SHP77 treated with DMSO at 0.1 percent for 48 hours (cell line): Measurements from ENCODE around the gene GABRP.
"Not testable (repeated sequence)": the region's sequence is repeated elsewhere in the genome, so short reads cannot be mapped to it uniquely, and the experiment has no call there.

Source experiments
- DNase-seq: peaks from one replicate; lab custom pipeline; 2025; lab: John Stamatoyannopoulos, UW

Gene GABRP

DNA sequence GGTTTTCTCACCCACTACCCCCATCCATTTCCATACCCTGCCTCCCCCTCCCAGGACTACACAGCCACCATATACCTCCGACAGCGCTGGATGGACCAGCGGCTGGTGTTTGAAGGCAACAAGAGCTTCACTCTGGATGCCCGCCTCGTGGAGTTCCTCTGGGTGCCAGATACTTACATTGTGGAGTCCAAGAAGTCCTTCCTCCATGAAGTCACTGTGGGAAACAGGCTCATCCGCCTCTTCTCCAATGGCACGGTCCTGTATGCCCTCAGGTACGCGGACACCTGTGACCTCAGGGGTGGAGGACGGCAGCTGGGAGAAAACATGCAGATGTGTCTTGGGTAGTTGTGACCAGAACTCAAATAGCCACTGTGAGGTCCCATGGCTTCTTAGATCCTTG is 11.6 kb downstream of the GABRP start:
- DNase-seq: no peak

DNA sequence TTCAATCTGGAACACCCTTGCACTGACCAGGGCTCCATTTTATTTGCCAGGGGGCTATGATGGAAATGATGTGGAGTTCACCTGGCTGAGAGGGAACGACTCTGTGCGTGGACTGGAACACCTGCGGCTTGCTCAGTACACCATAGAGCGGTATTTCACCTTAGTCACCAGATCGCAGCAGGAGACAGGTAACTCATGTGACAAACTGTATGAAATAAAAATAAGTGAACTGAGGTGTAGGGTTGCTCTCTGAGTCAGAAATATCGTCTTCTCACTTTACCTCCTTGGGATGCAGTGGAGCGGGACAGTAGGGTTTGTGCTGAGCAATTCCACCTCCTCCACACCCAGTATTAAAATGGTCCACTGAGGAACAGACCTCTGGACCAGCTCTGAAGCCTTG is 22.1 kb downstream of the GABRP start:
- no peak for DNase-seq

DNA sequence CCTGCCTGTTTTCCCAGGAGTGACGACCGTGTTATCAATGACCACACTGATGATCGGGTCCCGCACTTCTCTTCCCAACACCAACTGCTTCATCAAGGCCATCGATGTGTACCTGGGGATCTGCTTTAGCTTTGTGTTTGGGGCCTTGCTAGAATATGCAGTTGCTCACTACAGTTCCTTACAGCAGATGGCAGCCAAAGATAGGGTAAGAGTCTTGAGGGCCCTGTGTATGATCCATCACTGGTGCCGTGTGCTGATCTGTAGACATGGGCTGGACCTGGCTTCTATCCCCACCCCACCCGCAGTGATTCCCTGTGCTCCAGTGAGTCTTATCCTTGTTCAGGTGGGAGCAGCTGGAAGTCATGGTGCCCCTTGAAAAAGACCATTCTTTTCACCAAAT is 26.0 kb downstream of the GABRP start:
- no peak for DNase-seq

DNA sequence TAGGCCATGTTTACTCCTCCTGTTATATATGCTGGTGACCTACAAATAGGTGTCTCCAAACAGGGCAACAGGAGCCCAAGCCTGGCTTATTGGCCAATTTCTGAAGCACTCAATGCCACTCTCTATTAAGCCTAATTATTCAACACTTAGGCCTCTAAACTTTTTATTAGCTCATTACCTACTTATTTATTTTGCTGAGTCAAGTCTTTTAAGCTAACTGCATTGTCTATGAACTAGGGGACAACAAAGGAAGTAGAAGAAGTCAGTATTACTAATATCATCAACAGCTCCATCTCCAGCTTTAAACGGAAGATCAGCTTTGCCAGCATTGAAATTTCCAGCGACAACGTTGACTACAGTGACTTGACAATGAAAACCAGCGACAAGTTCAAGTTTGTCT is 28.2 kb downstream of the GABRP start:
- DNase-seq: no peak

DNA sequence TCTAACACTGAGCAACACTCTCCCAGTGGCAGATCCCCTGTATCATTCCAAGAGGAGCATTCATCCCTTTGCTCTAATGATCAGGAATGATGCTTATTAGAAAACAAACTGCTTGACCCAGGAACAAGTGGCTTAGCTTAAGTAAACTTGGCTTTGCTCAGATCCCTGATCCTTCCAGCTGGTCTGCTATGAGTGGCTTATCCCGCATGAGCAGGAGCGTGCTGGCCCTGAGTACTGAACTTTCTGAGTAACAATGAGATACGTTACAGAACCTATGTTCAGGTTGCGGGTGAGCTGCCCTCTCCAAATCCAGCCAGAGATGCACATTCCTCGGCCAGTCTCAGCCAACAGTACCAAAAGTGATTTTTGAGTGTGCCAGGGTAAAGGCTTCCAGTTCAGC is 29.7 kb downstream of the GABRP start:
- no peak for DNase-seq

DNA sequence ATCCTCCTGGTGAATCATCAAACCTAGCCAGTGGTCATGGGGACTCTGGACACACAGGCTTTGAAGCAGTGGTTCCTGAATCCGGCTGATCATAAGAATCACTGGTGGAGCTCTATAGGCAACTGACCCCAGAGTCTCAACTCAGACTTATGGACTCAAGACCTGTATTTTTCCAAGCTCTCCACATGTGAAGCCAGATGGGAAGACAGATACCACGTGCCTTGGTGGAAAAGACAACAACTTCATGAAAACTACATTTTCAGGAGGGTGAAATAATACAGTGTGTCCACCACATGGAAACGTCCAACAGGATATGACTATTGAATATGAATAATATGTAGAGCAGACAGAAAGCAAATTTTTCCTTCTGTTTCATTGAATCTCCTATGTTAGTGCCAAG is 33.7 kb downstream of the GABRP start:
- DNase-seq: no peak

DNA sequence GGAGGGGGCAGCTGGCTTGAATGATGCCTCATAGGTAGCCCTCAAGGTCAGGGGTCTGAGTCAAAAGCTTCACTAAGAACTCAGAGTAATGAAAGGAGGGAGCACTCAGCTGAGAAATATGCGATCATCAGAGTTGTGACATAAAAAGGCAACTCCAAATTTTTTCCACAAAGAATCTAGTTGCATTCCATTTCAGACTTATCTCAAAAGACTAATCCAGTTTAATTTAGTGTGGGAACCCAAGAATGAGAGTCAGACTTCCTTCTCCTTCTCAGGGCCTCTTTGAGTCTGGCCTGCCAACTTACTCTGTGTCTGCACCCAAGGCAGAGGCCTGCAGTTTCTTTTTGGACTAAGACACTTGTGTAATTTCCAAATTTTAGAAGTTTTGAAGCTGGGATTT is 34.7 kb downstream of the GABRP start:
- no peak for DNase-seq

DNA sequence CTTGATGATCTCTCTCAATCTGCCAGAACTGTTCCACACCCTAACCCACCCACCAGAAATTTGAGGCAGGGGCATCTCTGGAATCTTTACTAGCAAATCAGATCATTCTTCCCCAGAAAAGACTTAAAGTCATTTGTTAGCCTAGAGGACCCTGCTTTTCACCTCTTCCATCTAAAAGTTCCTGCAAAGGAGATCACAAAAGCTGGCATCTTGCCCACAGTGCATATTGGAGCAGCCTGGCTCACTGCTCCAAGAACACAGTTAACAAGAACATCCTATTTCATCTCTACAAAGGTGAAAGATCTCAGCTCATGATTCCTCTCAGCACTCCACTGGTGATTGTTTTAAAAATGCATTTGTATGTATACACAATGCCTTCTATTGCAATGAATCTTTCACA is 36.3 kb downstream of the GABRP start:
- no peak for DNase-seq

DNA sequence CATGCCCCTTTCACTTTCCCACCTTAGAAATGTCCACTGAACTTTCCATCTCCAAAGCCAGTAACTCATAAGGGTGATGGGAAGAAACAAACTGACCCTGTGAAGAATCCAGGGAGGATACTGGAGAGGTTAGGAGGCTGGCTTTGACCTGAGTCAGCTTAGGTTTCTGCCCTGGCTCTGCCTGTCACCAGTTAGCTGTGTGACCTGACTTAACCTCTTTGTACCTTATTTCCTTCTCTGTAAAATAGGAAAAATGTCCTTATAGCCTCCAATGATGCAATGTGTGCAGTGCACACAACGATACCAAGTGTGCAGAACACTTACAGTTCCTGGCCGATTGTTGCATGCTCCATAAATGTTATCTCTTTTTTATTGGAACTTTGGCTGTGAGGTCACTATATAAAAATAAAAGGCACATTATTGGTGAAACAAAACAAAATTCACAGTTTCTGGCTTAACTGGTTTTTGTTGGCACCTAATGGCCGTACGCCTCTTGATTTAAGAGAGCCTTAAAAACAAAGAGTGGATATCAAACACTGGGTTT is 37.8 kb downstream of the GABRP start:
- DNase-seq: no peak

DNA sequence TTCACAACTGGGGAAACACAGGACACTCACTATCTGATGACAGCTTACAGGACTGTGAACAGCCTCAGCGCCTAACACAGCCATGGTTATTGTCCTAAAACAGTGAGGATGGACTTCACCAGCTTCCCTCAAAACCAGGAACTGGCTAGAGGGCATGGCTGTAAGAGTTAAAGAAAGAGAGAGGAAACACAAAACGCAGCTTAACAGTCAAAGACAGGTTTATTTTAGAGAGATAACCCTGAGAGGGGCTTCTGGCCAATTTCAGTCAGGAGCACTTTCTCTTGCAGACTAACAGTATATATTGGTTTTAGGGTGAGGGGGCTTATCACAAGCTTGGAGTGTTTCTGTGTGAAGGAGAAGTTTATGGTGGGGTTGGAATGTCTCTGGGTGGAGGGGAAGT is 42.6 kb downstream of the GABRP start:
- DNase-seq: no peak

DNA sequence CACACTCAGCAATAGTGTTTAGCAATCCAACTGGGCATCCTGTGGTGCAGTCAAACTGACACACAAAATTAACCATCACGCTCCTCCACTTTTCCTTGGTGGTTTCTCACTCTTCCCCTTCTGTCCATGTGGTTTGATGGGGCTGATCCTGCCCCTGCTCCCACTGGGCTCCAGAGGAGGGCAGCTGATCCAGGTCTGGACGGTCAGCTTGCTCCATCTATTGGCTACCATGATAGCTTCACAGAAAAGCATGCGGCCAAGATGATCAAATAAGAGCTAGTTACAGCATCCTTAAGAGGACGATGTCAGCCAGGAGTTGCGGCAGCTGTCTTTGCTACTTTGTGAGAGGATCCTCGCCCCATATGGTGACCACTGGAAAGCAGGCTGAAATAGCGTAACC is 48.7 kb downstream of the GABRP start:
- no peak for DNase-seq

DNA sequence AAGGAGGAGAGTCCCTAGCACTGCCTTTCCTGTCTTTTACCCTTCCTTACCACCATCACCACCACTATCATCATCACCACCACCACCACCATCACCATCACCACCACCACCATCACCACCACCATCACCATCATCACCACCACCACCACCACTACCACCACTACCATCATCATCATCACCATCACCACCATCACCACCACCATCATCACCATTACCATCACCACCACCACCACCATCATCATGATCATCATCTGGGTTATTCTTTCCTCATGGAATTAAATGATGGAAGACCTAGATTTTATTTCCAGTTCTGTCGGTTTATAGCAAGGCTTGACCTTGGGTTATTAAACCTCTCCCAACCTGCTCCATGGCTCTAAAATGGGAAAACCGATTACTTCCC is 50.5 kb downstream of the GABRP start:
- DNase-seq: not testable (repeated sequence)

DNA sequence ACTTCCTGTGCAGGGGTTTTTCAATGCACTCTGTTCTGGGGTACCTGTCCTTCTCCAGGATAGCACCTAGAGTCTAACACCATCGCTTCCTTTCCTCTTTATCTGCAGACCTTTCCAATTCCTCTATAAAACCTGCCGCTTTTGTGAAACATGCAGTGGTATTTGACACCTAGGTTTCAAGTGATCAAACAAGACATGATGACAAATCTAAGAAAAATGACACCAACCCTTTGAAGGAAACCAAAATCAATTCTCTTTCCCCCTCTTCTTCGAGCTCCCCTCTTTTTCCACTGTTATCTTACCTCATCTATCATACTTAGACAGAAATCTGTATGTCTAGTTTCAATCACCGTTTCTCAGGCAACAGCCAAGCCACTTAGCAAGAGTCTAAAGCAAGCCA is 52.7 kb downstream of the GABRP start:
- DNase-seq: no peak

DNA sequence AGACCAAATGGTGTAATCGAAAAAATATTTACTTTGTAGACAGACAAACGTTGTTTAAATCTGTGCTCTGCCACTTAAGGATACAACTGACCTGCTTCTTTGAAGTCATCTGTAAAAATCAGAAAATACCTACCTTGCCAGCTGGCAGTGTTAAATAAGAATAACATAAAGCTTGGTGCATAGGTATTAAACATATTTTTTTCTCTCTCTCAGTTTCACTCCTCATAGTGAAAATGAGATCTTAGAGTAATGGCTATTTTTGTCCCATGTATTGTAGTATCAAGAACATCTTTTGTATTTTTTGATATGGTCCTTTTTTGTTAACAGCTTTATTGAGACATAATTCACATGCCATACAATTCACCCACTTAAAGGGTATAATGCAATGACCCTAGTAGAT is 60.3 kb downstream of the GABRP start:
- DNase-seq: no peak

DNA sequence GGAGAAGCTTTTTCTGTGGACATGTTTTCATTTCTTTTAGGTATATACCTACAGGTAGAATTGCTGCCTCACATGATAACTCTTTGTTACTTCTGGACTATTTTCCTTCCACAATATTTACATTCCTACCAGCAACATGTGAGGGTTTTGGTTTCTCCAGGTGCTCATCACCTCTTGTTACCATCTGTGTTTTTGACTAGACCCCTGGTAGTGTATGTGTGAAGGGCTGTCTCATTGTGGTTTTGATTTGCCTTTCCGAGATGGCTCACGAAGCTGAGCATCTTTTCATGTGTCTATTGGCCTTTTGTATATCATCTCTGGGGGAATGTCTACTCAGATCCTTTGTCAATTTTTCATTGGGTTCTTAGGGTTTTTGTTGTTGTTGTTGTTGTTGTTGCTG is 61.1 kb downstream of the GABRP start:
- no peak for DNase-seq

DNA sequence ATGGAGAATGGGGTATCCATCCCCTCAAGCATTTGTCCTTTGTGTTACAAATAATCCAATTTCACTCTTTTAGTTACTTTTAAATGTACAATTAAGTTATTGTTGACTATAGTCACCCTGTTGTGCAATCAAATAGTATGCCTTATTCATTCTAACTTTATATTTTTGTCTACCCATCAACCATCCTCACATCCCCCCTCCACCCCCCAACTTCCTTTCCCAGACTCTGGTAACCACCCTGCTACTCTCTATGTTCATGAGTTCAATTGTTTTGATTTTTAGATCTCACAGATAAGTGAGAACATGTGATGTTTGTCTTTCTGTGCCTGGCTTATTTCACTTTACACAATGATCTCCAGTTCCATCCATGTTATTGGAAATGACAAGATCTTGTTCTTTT is 62.9 kb downstream of the GABRP start:
- DNase-seq: no peak

DNA sequence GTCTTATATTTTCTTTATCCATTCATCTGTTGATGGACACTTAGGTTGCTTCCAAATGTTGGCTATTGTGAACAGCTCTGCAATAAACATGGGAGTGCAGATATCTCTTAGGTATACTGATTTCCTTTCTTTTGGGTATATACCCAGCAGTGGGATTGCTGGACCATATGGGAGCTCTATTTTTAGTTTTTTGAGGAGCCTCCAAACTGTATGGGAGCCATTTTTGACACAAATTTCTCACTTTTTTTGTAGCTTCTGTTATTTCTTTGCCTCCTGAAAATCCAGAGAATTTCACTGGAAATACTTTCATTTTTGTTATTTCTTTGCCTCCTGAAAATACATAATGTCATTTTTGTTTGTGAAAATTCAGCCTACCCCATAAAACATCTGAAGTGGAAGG is 63.3 kb downstream of the GABRP start:
- no peak for DNase-seq

DNA sequence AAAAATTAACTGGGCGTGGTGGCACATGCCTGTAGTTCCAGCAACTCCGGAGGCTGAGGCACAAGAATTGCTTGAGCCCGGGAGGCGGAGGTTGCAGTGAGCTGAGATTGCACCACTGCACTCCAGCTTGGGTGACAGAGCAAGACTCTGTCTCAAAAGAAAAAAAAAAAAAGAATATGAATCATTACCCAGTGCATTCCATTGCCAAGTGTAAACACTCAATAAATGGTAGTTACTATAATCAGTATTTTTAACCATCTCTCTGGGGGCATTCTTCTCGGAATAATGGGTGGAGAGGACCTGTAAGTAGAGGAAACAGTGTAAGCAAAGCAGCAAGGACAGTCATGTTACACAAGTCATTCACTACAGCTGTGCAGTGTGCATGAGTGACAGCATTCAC is 64.5 kb downstream of the GABRP start:
- no peak for DNase-seq

DNA sequence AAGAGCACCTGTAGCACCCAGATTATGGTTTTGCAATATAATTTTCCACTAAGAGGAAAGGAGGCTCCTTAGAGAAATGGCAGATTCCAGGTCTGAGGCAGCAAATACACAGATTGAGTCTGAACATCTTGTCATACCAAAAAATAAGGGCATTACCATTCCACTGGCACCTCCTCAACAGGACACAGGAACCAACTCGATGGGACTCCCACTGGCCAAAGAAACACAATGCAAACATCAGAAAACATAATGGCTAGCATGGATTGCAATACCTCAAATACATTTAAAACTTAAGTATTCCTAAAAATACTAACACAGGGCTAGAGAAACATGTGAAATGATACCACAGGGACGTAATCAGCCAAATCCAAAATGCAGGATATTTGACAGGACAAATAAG is 65.8 kb downstream of the GABRP start:
- no peak for DNase-seq

DNA sequence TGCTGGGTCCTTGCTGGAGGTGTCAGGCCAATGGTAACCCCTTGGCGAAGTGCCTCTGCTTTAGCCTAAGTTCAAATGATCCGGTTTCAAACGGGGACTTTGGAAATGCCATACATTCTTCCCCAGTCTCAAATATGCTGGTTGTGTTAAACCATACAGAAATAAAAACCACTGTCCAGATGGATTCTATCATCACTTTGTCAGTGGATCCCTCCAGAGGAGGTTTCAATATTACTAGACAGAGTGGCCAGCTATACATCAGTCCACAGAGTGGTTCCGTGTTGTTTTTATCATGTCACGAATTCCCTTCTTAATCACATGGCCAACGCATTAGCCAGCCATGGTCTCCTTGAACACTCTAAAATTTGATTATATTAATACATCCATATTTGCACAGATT is 71.0 kb downstream of the GABRP start:
- DNase-seq: no peak

DNA sequence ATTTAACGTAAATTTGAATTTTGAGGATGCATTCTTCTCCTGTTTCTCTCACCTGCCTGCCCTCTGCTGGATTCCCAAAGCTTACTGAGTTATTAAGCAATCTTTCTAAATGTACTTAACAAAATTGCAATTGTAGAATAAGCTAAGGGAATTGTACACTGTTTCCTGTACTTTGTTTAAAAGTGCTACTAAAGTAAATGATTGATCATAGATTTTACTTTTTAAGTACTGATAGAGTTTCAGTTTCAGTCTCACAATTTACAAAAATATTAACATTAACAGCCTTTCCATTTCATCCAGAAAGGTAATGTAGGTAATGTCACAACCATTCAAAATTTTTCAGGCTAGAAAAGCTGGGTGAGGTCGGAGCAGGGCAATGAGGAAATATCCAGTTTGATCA is 73.5 kb downstream of the GABRP start:
- DNase-seq: no peak

DNA sequence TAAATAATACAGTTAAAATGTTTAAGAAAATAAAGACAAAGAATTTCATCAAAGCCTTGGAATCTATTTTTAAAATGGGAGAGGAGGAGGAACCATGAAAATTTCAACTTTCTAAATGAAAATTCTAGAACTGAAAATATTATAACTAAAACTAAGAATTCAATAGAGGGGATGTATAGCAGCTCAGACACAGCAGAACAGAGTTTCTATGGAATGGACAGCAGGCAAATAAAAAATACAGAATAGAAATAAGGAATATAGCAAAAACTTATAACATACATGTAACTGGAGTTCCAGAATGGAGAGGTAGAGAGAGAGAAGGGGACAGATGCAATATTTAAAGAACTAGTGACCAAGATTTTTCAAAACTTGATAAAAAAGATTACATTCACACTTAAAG is 76.9 kb downstream of the GABRP start:
- DNase-seq: no peak

DNA sequence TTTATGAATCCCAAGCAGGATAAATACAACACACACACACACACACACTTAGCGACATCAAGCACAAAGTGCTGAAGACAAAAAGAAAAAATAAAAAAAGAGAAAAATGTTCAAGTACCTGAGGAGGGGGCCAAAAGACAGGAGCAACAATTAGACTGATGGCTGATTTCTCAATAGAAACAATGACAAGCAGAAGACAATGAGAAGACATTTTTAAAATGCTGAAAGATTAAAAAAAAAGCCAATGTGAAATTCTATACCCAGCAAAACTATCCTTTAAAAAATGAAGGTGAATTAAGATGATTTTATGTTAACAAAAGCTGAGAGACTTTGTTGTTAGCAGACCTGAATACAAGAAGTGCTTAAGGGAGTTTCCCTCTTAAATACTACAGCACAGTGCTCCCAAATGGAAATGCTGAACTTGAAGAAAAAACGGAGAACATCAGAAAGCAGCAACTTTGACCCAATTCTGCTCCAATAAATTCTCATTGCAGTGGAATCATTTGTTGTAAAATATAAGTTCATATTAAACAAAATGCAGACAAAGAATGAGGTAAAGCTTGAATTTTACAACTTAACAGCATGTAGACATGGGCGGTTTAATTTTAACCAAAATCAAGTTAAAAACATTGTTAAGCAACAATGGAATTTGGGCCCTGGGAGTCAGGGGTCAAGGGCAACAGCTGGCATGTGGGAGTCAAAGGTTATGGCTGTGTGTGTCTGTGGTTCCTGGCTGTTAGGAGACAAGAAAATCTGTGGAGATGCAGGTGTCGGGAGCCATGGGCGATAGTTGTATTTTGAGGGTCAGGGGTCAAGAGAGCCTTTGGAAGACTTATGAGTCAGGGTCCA is 77.5 kb downstream of the GABRP start:
- DNase-seq: no peak

DNA sequence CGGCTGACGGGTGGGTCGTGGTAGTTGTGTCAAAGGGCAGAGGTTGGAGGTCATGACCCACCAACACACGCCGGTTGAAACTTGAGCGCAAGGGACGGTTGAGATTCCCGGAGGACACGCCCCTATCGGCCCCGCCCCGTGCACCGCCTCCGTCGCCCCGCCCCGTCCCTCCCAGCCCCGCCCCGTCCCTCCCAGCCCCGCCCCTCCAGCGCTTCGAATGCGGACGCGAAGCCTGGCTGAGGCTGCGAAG is 78.1 kb downstream of the GABRP start:
- DNase-seq: no peak
